Lower leg skin (tissue), 4 donors: Measurements from ENCODE around the gene STAT5B. TPM values are rescaled to one million over a fixed set of nuclear protein-coding genes. Genes with fewer than 3 reads are reported as not detected.
A peak's percentile ranks its signal among the peaks of the same experiment; 100 is the strongest.
"Not testable (repeated sequence)": the region's sequence is repeated elsewhere in the genome, so short reads cannot be mapped to it uniquely, and the experiment has no call there.

Source experiments
- DNase-seq, 2 donors: peaks; one replicate each; pipeline ENCODE4 v3.0.0-alpha.2; 2019; ENCODE audit warnings: low spot score in 2 of 2
- H3K4me3 ChIP-seq: fragments of 200-600 bp; sonication (generic); 2 replicates; pipeline ENCODE4 v1.5.1; 2017; ENCODE audit warnings: mild to moderate bottlenecking, low read depth; ENCODE audit not compliant: poor library complexity, severe bottlenecking
- POLR2A ChIP-seq, 2 donors: fragments of 450-650 bp; IDR thresholded peaks; one replicate each; pipeline ENCODE4 v1.6.1; 2016 to 2017; ENCODE audit warnings: antibody characterized with exemption in 2 of 2, mild to moderate bottlenecking in 1 of 2, moderate library complexity in 1 of 2
- WGBS, 2 donors: methylation state at CpG; one replicate each; pipeline ENCODE4 v1.1.5; 2018; 5-methylcytosine and 5-hydroxymethylcytosine counted together
- intact Hi-C: fragments of 100-400 bp; cut with DNase I; formaldehyde crosslinking; loops from one replicate; pipeline ENCODE4 v1.15.0; 2023; ENCODE audit warnings: low total_unique reads
- total RNA-seq, 4 donors: library from RNA; depleted of rRNA; stranded (reverse); fragments of >200 nt; gene quantifications; one replicate each; pipeline ENCODE4 v1.1.0, GENCODE V29; 2016
- TF ChIP-seq, protein P1 (sequence below), 3 donors: fragments of 450-650 bp; IDR thresholded peaks; one replicate each; pipeline ENCODE4 v1.5.1; 2016; ENCODE audit warnings: antibody characterized with exemption in 3 of 3, mild to moderate bottlenecking in 3 of 3, moderate library complexity in 2 of 3

Gene STAT5B
- total RNA-seq, 4 donors from 2014 or later = 40.2 to 72.4 (median 50.5) TPM

DNA sequence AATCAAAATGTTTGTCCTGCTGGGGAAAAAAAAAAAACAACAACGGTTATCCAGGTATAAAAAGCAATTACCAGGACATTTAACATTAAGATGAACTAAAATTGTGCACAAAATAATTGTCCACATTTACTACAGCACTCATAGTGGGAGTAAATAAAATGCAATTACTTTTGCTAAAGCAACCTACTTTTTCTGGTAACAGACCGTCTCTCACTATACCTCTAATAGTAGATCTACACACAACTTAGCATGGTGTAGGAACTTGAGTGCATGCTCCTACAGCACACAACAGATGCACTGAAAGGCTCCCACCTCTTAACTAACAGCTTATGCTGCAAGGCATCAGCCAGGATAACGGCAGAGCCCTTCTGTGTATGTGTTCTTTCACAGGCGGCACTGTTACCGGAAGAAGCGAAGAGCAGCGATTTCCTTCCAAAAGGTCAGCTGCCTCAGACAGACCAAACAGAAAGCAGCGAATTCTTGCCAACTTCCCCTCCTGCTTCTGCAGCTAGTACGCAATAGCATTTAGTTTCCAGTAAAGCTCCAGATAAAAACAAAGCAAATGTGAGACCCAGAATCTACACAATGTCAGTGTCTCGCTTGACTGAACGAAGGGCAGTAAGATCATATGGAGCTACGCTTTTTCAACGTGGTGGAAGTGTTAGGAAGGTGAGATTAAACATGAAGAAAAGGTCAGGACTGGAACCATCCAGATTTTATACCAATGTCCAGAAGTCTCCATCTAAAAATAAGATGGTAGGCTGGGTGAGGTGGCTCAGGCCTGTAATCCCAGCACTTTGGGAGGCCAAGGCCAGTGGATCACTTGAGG is 27.6 kb downstream of the STAT5B start:
- TF ChIP-seq, protein P1, sequence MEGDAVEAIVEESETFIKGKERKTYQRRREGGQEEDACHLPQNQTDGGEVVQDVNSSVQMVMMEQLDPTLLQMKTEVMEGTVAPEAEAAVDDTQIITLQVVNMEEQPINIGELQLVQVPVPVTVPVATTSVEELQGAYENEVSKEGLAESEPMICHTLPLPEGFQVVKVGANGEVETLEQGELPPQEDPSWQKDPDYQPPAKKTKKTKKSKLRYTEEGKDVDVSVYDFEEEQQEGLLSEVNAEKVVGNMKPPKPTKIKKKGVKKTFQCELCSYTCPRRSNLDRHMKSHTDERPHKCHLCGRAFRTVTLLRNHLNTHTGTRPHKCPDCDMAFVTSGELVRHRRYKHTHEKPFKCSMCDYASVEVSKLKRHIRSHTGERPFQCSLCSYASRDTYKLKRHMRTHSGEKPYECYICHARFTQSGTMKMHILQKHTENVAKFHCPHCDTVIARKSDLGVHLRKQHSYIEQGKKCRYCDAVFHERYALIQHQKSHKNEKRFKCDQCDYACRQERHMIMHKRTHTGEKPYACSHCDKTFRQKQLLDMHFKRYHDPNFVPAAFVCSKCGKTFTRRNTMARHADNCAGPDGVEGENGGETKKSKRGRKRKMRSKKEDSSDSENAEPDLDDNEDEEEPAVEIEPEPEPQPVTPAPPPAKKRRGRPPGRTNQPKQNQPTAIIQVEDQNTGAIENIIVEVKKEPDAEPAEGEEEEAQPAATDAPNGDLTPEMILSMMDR (IDR thresholded peaks at IDR 0.05) = no peak
- TF ChIP-seq POLR2A (IDR thresholded peaks at IDR 0.05) = no peak
- H3K4me3 ChIP-seq = no peak overlapping the region
- intact Hi-C loops = no loop called here
- peak; percentile 89 to 93 for DNase-seq
- 35 to 52% methylated on average over 13 of the region's 13 CpGs for WGBS, 2 donors

DNA sequence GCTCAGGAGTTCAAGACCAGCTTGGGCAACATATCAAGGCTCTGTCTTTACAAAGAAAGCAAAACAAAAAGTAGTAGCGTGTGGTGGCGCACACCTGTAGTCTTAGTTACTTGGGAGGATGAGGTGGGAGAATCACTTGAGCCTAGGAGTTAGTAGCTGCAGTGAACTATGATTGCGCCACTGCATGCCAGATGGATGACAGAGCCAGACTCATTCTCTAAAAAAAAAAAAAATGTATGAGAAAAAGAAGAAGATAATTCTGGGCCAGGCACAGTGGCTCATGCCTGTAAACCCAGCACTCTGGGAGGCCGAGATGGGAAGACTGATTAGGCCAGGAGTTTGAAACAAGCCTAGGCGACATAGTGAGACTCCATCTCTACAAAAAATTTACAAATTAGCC is 28.5 kb downstream of the STAT5B start:
- intact Hi-C loops = no loop called here
- H3K4me3 ChIP-seq = no peak overlapping the region
- no peak for DNase-seq
- TF ChIP-seq POLR2A (IDR thresholded peaks at IDR 0.05) = no peak
- 92 to 95% methylated on average over 5 of the region's 5 CpGs for WGBS, 2 donors

DNA sequence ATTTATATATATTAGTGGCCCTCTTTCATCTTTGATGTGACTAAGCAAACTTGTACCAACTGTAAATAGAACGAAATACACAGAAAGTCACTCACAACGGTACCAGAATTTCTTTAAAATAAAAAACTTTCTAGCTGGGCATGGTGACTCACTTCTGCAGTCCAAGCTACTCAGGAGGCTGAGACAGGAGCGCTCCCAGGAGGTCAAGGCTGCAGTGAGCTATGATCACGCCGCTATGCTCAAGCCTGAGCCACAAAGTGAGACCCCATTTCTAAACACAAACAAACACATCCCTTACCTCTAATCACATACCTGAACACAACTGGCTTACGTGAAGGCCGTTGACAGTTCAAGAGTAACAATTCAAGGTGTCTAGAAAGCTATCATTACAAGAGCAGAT is 29.7 kb downstream of the STAT5B start:
- intact Hi-C loops = no loop called here

DNA sequence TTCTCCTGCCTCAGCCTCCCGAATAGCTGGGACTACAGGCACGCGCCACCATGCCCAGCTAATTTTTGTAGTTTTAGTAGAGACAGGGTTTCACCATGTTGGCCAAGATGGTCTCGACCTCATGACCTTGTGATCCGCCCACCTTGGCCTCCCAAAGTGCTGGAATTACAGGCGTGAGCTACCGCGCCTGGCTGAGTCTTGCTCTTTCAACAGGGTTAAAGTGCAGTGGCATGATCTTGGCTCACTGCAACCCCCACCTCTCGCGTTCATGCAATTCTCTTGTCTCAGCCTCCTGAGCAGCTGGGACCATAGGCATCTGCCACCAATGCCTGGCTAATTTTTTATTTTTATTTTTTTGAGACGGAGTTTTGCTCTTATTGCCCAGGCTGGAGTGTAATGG is 31.0 kb downstream of the STAT5B start:
- 96% methylated on average over 11 of the region's 11 CpGs for WGBS, 2 donors
- intact Hi-C loops, H3K4me3 ChIP-seq: not testable (repeated sequence)
- DNase-seq = peak in 1 of 2 donors; percentile 42

More for the DNA sequence above, 29.7 kb downstream of the STAT5B start:
- no peak for DNase-seq
- TF ChIP-seq POLR2A (IDR thresholded peaks at IDR 0.05) = no peak
- TF ChIP-seq, protein P1 (IDR thresholded peaks at IDR 0.05) = no peak
- 75 to 82% methylated on average over 7 of the region's 7 CpGs for WGBS, 2 donors
- no peak overlapping the region for H3K4me3 ChIP-seq

DNA sequence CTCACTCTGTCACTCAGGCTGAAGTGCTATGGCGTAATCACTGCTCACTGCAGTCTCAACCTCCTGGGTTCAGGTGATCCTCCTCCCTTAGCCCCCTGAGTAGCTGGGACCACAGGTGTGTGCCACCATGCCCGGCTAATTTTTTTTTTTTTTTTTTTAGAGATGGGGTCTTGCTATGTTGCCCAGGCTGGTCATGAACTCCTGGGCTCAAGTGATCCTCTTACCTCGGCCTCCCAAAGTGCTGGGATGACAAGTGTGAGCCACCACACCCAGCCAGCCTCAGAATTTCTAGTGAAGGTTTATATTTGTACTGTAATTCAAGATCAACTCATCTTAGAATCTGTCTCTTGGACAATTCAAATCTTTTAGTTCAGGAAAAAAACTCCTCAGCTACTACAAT is 32.1 kb downstream of the STAT5B start:
- DNase-seq, H3K4me3 ChIP-seq, intact Hi-C loops: not testable (repeated sequence)
- 94 to 97% methylated on average over 3 of the region's 3 CpGs for WGBS, 2 donors

DNA sequence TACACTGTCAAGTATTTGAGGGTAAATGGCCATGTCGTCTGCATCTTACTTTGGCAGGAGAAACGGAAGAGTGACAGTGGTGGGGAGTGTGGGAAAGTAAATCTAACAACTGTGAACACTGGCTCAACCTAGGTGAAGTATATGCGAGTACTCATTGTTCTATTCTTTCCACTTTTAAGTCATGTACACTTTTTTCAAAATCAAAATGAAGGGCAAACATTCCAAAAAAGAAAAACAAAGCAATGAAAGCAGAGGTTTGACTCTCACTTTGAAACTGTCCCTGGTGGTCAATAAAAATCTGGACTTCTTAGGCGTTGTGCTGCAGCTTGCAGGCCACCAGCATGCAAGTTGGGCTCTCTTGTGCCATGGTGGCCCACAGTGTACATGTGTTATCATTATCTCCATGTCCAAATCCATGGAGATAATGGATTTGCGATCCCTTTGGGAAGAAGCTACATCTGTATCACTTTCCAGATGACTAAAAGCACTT is 32.7 kb downstream of the STAT5B start:
- H3K4me3 ChIP-seq = no peak overlapping the region
- no peak for DNase-seq
- intact Hi-C loops = no loop called here
- 78 to 89% methylated on average over 5 of the region's 5 CpGs for WGBS, 2 donors
- TF ChIP-seq, protein P1 (IDR thresholded peaks at IDR 0.05) = no peak
- TF ChIP-seq POLR2A (IDR thresholded peaks at IDR 0.05) = no peak

DNA sequence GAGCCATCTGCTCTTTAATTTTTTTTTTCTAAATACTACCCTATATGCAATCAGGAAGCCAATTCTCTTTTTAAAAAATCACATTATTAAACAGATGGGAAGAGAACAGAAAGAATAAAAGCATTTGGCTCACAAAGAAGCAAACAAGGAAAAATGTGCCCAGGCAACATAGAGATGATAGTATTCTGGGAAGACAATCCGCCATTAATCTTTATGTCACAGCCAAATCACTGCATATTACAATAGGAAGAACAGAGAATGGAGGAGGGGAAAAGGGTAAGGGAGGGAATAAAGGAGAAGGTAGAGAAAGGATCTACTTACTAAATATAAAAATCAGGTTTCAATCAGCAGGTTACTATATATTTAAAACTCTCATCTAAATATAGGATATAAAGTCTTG is 34.3 kb downstream of the STAT5B start:
- no peak overlapping the region for H3K4me3 ChIP-seq
- no peak for DNase-seq
- TF ChIP-seq, protein P1 (IDR thresholded peaks at IDR 0.05) = no peak
- TF ChIP-seq POLR2A (IDR thresholded peaks at IDR 0.05) = no peak
- intact Hi-C loops = no loop called here
- 67 to 86% methylated on average over 1 of the region's 1 CpG for WGBS, 2 donors

DNA sequence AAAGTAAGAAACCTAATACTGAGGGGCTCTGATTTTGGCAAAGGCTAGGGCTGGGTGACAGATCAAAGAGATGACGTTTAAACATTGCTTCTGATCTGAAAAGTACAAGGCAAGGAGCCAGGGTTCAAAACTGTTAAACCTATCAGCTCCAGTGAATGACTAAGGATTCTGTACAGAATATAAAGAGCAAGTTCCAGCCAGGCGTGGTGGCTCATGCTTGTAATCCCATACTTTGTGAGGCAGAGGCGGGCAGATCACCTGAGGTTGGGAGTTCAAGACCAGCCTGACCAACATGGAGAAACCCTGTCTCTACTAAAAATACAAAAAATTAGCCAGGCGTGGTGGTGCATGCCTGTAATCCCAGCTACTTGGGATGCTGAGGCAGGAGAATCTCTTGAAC is 35.3 kb downstream of the STAT5B start:
- 71 to 84% methylated on average over 4 of the region's 4 CpGs for WGBS, 2 donors
- intact Hi-C loops, H3K4me3 ChIP-seq: not testable (repeated sequence)
- DNase-seq = peak in 1 of 2 donors; percentile 48
